Measurements from ENCODE around the gene VCAN. TPM values are rescaled to one million over a fixed set of nuclear protein-coding genes. Genes with fewer than 3 reads are reported as not detected.

VCAN gene
- total and polyA plus RNA-seq, 8 donors, result 0.84 to 69.4 (median 2.0) TPM

DNA sequence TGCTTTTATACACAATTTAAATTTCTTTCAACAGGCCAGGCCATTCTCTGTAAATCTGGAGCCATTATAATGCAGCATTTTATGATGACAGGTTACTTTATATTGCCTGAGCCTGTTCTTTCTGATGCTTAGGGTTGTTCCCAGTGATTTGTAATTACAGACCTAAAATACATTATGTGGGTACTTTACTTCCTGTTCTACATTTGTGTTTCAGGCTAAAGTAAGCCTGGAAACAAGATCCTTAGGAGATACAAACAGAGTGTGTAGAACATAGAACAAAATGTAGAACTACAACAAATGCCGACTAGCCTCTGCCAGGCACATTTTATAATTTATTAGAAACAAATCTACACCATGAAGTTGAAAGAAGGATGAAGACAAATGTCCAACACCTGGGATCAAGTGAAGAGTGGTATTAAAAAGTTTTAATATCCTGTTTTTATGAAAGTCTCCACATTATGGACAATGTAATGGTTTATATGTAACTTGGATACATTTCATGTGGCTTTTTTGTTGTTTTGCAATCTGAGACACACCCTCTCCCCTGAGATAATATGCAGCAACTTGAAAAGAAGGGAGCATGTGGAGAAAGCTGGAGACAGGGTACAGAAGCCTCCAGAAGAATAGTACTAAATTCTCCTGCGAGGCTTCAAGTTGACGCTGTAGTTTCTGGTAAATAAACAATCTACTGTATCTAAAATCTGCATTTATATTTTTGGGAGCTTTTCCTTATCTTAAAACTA is 46.9 kb downstream of the VCAN start:
- no peaks in the 10 kb centered on the region for H3K27me3 ChIP-seq
- H3K4me3 ChIP-seq, result no peak overlapping the region
- H3K27ac ChIP-seq, result no peak overlapping the region
- FAIRE-seq, result no peak
- WGBS, 2 donors, result 84 to 88% methylated on average over 3 of the region's 3 CpGs
- no peak for DNase-seq
- ATAC-seq, result no peak
- no peaks in the 10 kb centered on the region for H3K4me1 ChIP-seq
- H3K36me3 ChIP-seq, result no peaks in the 10 kb centered on the region
- TF ChIP-seq, protein P1, sequence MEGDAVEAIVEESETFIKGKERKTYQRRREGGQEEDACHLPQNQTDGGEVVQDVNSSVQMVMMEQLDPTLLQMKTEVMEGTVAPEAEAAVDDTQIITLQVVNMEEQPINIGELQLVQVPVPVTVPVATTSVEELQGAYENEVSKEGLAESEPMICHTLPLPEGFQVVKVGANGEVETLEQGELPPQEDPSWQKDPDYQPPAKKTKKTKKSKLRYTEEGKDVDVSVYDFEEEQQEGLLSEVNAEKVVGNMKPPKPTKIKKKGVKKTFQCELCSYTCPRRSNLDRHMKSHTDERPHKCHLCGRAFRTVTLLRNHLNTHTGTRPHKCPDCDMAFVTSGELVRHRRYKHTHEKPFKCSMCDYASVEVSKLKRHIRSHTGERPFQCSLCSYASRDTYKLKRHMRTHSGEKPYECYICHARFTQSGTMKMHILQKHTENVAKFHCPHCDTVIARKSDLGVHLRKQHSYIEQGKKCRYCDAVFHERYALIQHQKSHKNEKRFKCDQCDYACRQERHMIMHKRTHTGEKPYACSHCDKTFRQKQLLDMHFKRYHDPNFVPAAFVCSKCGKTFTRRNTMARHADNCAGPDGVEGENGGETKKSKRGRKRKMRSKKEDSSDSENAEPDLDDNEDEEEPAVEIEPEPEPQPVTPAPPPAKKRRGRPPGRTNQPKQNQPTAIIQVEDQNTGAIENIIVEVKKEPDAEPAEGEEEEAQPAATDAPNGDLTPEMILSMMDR (IDR thresholded peaks at IDR 0.05), result no peak
- intact Hi-C loops (cut with DNase I), result no loop called here
- H3K9me3 ChIP-seq, result no peaks in the 10 kb centered on the region

- FAIRE-seq (no peak), ATAC-seq (no peak), DNase-seq (no peak)
- no peaks in the 10 kb centered on the region for H3K9me3 ChIP-seq
- TF ChIP-seq, protein P1 (IDR thresholded peaks at IDR 0.05), result no peak
- WGBS, 2 donors, result 26 to 30% methylated on average over 2 of the region's 2 CpGs
- H3K4me1 ChIP-seq, result no peaks in the 10 kb centered on the region
- no peak overlapping the region for H3K4me3 ChIP-seq
- H3K36me3 ChIP-seq, result no peaks in the 10 kb centered on the region
- H3K27me3 ChIP-seq, result no peaks in the 10 kb centered on the region
- H3K27ac ChIP-seq, result no peak overlapping the region
- intact Hi-C loops (cut with DNase I), result no loop called here
Observed at GRCh38 chr5:83522446-83522845, 50.9 kb downstream of the VCAN start.

DNA sequence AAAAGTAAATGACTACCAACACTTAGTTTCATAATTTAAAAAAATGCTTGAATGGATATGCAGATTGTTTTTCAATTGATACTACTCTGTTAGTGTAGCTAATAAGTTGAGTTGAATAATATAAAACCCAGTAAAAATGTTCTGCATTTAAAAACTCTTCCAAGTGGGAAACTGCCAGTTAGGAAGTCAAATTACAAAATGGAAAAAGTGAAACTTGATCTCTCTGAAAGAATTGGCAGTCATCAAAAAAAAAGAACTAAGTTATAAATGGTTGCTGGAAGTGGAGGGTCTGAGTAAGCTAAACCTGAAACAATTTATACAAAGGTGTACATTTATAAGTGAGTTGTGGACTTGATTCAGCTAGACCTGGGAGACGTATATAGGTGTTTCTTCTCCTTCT is 52.4 kb downstream of the VCAN start:
- Histone ChIP-seq H3K36me3 (no peaks in the 10 kb centered on the region), H3K27ac (no peak overlapping the region), H3K27me3 (no peaks in the 10 kb centered on the region), H3K9me3 (no peaks in the 10 kb centered on the region), H3K4me3 (no peak overlapping the region), H3K4me1 (no peaks in the 10 kb centered on the region)
- FAIRE-seq (no peak), DNase-seq (no peak), ATAC-seq (no peak)
- intact Hi-C loops (cut with DNase I), result no loop called here
- TF ChIP-seq, protein P1 (IDR thresholded peaks at IDR 0.05), result no peak
- 81 to 87% methylated on average over 1 of the region's 1 CpG for WGBS, 2 donors

DNA sequence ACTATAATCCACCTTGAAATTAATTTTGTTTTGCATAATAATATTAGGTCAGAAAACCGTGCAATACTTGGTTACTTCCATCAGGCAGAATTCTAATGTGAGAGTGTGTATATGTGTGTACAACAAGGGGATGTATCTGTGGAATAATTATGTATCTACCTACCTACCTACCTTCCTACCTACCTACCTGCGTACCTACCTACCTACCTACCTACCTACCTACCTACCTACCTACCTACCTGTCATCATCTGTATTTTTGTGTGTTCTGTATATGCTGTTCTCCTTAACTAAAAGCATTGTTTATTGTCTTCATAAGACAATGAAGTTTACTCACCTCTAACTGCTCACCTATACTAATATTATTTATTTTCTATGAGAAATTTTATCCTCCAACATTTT is 52.8 kb downstream of the VCAN start:
- DNase-seq (no peak), ATAC-seq (no peak), FAIRE-seq (no peak)
- no peaks in the 10 kb centered on the region for H3K36me3 ChIP-seq
- H3K27ac ChIP-seq, result no peak overlapping the region
- H3K4me3 ChIP-seq, result no peak overlapping the region
- H3K27me3 ChIP-seq, result no peaks in the 10 kb centered on the region
- TF ChIP-seq, protein P1 (IDR thresholded peaks at IDR 0.05), result no peak
- H3K9me3 ChIP-seq, result no peaks in the 10 kb centered on the region
- no peaks in the 10 kb centered on the region for H3K4me1 ChIP-seq
- intact Hi-C loops (cut with DNase I), result no loop called here
- WGBS, 2 donors, result 79 to 88% methylated on average over 2 of the region's 2 CpGs

DNA sequence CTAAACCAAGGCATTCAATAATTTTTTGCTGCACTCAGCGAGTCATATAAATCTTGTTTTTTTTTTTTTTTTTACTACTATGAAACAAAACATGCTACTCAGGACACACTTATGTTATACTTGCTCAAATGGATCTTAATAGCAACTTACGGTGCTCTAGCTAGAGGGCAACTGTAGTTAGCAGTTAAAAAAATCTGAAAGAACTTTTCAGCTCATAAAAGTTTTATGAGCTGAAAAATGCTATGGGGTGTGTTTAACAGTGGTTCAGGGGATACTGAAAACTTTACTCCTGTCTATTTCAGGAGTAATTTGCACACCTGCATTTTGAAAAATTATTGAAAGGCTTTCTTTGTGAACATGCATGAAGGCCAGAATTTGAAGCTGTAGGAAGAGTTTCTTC is 53.4 kb downstream of the VCAN start:
- ATAC-seq (no peak), DNase-seq (no peak), FAIRE-seq (no peak)
- Histone ChIP-seq H3K36me3 (no peaks in the 10 kb centered on the region), H3K4me1 (no peaks in the 10 kb centered on the region), H3K4me3 (no peak overlapping the region), H3K9me3 (no peaks in the 10 kb centered on the region), H3K27ac (no peak overlapping the region), H3K27me3 (no peaks in the 10 kb centered on the region)
- 89 to 97% methylated on average over 2 of the region's 2 CpGs for WGBS, 2 donors
- intact Hi-C loops (cut with DNase I), result no loop called here
- TF ChIP-seq, protein P1 (IDR thresholded peaks at IDR 0.05), result no peak
